ENCODE measurements around the gene ARHGEF6. TPM values are rescaled to one million over a fixed set of nuclear protein-coding genes. Genes with fewer than 3 reads are reported as not detected.
"Not testable (repeated sequence)": the region's sequence is repeated elsewhere in the genome, so short reads cannot be mapped to it uniquely, and the experiment has no call there.

The ARHGEF6 gene
- total RNA-seq, 4 donors from 2014 or later, result 23.7 to 41.1 (median 29.6) TPM

DNA sequence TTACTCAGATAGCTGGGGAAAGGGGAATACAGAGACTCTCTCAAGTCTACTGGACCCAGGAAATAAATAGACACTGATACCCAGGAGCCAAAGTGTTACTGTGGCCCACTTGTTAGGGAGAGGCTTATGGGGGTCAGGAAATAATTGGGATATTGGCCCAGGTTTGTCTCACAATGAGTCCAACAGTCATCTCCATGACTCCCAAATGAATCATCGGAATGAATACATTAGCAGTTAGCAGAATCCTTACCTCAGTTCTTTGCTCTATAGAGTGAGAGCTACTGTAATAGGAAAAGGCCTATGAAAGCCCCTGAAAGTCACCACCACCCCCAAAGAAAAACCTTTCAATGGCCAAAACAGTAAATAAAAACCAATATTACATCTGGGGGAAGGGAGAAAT is 42.4 kb upstream of the ARHGEF6 start:
- H3K27ac ChIP-seq, result no peak overlapping the region
- TF ChIP-seq, protein P1, sequence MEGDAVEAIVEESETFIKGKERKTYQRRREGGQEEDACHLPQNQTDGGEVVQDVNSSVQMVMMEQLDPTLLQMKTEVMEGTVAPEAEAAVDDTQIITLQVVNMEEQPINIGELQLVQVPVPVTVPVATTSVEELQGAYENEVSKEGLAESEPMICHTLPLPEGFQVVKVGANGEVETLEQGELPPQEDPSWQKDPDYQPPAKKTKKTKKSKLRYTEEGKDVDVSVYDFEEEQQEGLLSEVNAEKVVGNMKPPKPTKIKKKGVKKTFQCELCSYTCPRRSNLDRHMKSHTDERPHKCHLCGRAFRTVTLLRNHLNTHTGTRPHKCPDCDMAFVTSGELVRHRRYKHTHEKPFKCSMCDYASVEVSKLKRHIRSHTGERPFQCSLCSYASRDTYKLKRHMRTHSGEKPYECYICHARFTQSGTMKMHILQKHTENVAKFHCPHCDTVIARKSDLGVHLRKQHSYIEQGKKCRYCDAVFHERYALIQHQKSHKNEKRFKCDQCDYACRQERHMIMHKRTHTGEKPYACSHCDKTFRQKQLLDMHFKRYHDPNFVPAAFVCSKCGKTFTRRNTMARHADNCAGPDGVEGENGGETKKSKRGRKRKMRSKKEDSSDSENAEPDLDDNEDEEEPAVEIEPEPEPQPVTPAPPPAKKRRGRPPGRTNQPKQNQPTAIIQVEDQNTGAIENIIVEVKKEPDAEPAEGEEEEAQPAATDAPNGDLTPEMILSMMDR (IDR thresholded peaks at IDR 0.05), result no peak
- TF ChIP-seq EP300 (IDR thresholded peaks at IDR 0.05), result no peak
- no peak for TF ChIP-seq POLR2A (IDR thresholded peaks at IDR 0.05)
- no peak overlapping the region for H3K4me3 ChIP-seq
- H3K9me3 ChIP-seq, result no peaks in the 10 kb centered on the region
- H3K27me3 ChIP-seq, result no peaks in the 10 kb centered on the region
- DNase-seq (ENCODE audit: low spot score in 2 of 2), result no peak
- H3K4me1 ChIP-seq, result no peaks in the 10 kb centered on the region
- peaks cover 0 to 14% (median 0%) of the 10 kb centered on the region in 3 donors for H3K36me3 ChIP-seq
- 86 to 90% methylated on average over 1 of the region's 1 CpG for WGBS, 2 donors

DNA sequence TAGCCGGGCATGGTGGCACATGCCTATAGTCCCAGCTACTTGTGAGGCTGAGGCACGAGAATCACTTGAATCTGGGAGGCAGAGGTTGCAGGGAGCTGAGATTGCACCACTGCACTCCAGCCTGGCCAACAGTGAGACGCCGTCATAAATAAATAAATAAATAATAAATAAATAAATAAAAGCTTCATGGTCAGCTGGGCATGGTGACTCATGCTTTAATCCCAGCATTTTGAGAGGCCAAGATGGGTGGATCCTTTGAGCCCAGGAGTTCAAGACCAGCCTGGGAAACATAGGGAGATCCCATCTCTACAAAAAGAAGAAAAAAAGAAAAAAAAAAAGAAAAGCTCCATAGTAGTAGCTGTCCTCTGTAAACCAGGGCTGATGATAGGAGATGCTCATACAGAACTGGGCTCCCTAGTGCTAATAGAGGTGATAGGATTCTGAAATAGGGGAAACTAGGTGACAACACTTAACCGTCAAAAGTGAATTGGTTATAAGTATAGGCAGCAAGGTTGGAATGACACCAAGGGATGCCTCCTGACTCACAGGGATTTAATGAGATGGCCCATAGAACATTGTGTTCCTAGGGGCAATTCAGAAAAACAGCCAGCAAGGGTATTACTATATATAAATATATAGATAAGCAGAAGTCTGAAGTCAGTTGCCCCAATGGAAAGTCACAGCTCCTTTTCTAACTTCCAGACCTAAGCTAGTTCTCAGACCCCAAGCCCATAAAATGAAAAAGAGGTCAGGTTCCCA is 41.8 kb upstream of the ARHGEF6 start:
- no peak overlapping the region for H3K27ac ChIP-seq
- peaks cover 0 to 14% (median 0%) of the 10 kb centered on the region in 3 donors for H3K36me3 ChIP-seq
- TF ChIP-seq, protein P1 (IDR thresholded peaks at IDR 0.05), result no peak
- TF ChIP-seq EP300 (IDR thresholded peaks at IDR 0.05) (no peak), POLR2A (IDR thresholded peaks at IDR 0.05) (no peak)
- H3K9me3 ChIP-seq, result no peaks in the 10 kb centered on the region
- no peak overlapping the region for H3K4me3 ChIP-seq
- no peaks in the 10 kb centered on the region for H3K27me3 ChIP-seq
- 80 to 83% methylated on average over 5 of the region's 5 CpGs for WGBS, 2 donors
- no peaks in the 10 kb centered on the region for H3K4me1 ChIP-seq
- no peak for DNase-seq (ENCODE audit: low spot score in 2 of 2)

DNA sequence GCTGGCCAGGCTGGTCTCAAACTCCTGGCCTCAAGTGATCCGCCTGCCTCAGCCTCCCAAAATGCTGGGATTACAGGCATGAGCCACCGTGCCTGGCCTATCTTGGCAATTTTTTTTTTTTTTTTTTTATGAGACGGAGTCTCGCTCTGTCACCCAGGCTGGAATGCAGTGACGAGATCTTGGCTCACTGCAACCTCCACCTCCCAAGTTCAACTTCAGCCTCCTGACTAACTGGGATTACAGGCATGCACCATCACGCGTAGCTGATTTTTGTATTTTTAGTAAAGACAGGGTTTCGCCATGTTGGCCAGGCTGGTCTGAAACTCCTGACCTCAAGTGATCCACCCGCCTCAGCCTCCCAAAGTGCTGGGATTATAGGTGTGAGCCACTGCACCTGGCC is 39.0 kb upstream of the ARHGEF6 start:
- WGBS, 2 donors, result 88 to 99% methylated on average over 9 of the region's 9 CpGs
- not testable (repeated sequence) for H3K27me3 ChIP-seq; H3K9me3 ChIP-seq; DNase-seq (ENCODE audit: low spot score in 2 of 2); H3K4me3 ChIP-seq; H3K27ac ChIP-seq; H3K4me1 ChIP-seq
- peaks cover 0 to 14% (median 0%) of the 10 kb centered on the region in 3 donors for H3K36me3 ChIP-seq

DNA sequence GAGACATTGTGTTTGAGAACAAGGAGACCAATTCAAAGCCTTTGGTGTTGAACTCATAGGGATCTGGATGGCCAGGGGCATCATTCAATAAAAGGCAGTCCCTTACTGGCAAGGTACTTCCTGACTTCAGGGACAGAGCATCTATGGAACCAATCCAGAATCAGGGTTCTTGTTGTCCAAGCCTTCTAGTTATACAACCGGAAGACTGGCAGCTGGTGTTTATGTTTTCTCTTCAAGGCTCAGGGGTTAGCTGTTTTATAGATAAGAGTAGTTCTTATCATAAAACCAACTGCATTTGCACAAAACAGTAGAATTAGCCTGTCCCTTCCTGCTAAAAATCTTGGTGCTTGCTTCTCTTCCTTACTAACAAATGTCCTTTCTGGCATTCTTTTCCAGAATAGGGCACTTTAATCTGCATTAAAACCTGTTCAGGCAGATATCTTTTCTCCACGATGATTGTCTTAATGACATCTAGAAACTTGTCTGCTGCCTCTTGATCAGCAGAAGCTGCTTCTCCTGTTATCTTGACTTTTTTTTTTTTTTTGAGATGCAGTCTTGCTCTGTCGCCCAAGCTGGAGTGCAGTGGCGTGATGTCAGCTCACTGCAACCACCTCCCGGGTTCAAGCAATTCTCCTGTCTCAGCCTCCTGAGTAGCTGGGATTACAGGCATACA is 38.4 kb upstream of the ARHGEF6 start:
- TF ChIP-seq, protein P1 (IDR thresholded peaks at IDR 0.05), result no peak
- TF ChIP-seq POLR2A (IDR thresholded peaks at IDR 0.05) (no peak), EP300 (IDR thresholded peaks at IDR 0.05) (no peak)
- Histone ChIP-seq H3K36me3 (peaks cover 0 to 14% (median 0%) of the 10 kb centered on the region in 3 donors), H3K27me3 (no peaks in the 10 kb centered on the region), H3K4me1 (no peaks in the 10 kb centered on the region), H3K9me3 (no peaks in the 10 kb centered on the region), H3K4me3 (no peak overlapping the region), H3K27ac (no peak overlapping the region)
- DNase-seq (ENCODE audit: low spot score in 2 of 2), result no peak
- 85 to 93% methylated on average over 5 of the region's 5 CpGs for WGBS, 2 donors

DNA sequence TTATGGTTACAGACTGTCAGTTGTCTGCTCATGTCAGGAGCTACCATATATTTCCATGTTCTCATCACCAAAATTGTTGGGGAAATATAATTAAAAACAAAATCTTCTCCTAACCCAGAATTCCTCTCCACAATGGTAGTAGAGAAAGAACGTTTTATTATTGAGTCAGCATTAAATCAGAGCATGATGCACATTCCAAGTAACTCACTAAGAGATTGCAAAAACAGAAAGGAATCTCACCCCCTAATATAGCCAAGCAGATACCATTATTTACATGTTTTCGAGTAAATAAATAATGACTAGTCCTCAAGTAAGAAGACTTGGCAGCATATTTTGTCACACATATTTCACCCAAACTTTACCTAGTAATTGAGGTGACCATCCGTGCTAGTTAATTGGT is 36.2 kb upstream of the ARHGEF6 start:
- TF ChIP-seq, protein P1 (IDR thresholded peaks at IDR 0.05), result no peak
- no peak for TF ChIP-seq EP300 (IDR thresholded peaks at IDR 0.05)
- no peak for TF ChIP-seq POLR2A (IDR thresholded peaks at IDR 0.05)
- Histone ChIP-seq H3K4me1 (no peaks in the 10 kb centered on the region), H3K27ac (no peak overlapping the region), H3K9me3 (no peaks in the 10 kb centered on the region), H3K4me3 (no peak overlapping the region), H3K36me3 (peaks cover 0 to 14% (median 0%) of the 10 kb centered on the region in 3 donors), H3K27me3 (no peaks in the 10 kb centered on the region)
- DNase-seq (ENCODE audit: low spot score in 2 of 2), result no peak
- WGBS, 2 donors, result 65 to 89% methylated on average over 3 of the region's 3 CpGs

Measured in tibial nerve (tissue), 4 donors.